GM12878 (cell line): ENCODE data around the gene CLEC2A. TPM values are rescaled to one million over a fixed set of nuclear protein-coding genes. Genes with fewer than 3 reads are reported as not detected.

Experiments used
- BHLHE40 ChIP-seq, 2 experiments: fragments of 450-650 bp in 1 of 2; IDR thresholded peaks; 2 replicates each; pipeline ENCODE4 v1.6.1; 2011 to 2017; ENCODE audit warnings: low read depth in 2 of 2, borderline replicate concordance in 1 of 2, improper control_type of control experiment in 1 of 2, low read length in 1 of 2, mild to moderate bottlenecking in 1 of 2
- CBX3 ChIP-seq: fragments of 200-600 bp; sonication (generic); IDR thresholded peaks from 2 replicates; pipeline ENCODE4 v1.6.1; 2016; ENCODE audit warnings: low read depth, borderline replicate concordance
- GATAD2B ChIP-seq: fragments of 450-650 bp; conservative IDR thresholded peaks from 2 replicates; pipeline ENCODE4 v1.6.1; 2017; ENCODE audit warnings: low read depth, mild to moderate bottlenecking, moderate library complexity
- HDAC2 ChIP-seq: fragments of 200-600 bp; sonication (generic); IDR thresholded peaks from 2 replicates; pipeline ENCODE4 v1.6.1; 2017
- NBN ChIP-seq: fragments of 450-650 bp; IDR thresholded peaks from 2 replicates; pipeline ENCODE4 v1.6.1; 2016
- POLR2A ChIP-seq: IDR thresholded peaks from 2 replicates; pipeline ENCODE4 v1.6.1; 2011; ENCODE audit warnings: low read depth, mild to moderate bottlenecking, low read length
- POLR2AphosphoS5 ChIP-seq: IDR thresholded peaks from 2 replicates; pipeline ENCODE4 v1.6.1; 2011; ENCODE audit warnings: mild to moderate bottlenecking, low read length, inconsistent platforms
- SREBF2 ChIP-seq: IDR thresholded peaks from 2 replicates; pipeline ENCODE4 v1.6.1; 2012; ENCODE audit warnings: mild to moderate bottlenecking, low read length
- polyA plus RNA-seq, 11 experiments: library from polyadenylated mRNA; depleted of rRNA in 4 of 11; unstranded in 6 of 11; stranded (reverse) in 5 of 11; fragments of >200 nt; fragmentation: Nextera tagmentation in 4 of 11; fragmentation: Illumina TruSeq in 1 of 11; extraction: Ambion mirVana in 4 of 11; extraction: Trizol in 1 of 11; gene quantifications; 1 replicate in 1 of 11; 2 replicates in 10 of 11; pipeline versions ENCODE4 v1.2.1 to v1.2.3, GENCODE V29; 2011 to 2016; ENCODE audit warnings: inconsistent platforms in 2 of 11, missing spikeins in 2 of 11, low read depth in 1 of 11
- total RNA-seq, 4 experiments: library from RNA; depleted of rRNA in 3 of 4; stranded (reverse); fragments of >200 nt in 3 of 4; fragmentation: Illumina TruSeq in 1 of 4; extraction: Trizol in 1 of 4; gene quantifications; 2 replicates each; pipeline versions ENCODE4 v1.2.1 to v1.2.3, GENCODE V29; 2013 to 2021
- TF ChIP-seq, protein P1 (sequence below): fragments of 450-650 bp; formaldehyde crosslinking; IDR thresholded peaks from 2 replicates; pipeline ENCODE4 v1.5.0; 2022; ENCODE audit warnings: mild to moderate bottlenecking, missing genetic modification characterization
- TF ChIP-seq, protein P2 (sequence below): fragments of 450-650 bp; IDR thresholded peaks from 2 replicates; pipeline ENCODE4 v1.6.1; 2017; ENCODE audit warnings: mild to moderate bottlenecking, moderate library complexity
- TF ChIP-seq, protein P3 (sequence below): fragments of 450-650 bp; IDR thresholded peaks from 2 replicates; pipeline ENCODE4 v1.6.1; 2017; ENCODE audit warnings: low read depth, mild to moderate bottlenecking, moderate library complexity
- TF ChIP-seq, protein P4 (sequence below): fragments of 450-650 bp; IDR thresholded peaks from 2 replicates; pipeline ENCODE4 v1.6.1; 2018; ENCODE audit warnings: mild to moderate bottlenecking, low read depth, moderate library complexity; ENCODE audit not compliant: partially characterized antibody

CLEC2A gene
- total and polyA plus RNA-seq, 10 of the 15 experiments (the other 5 are each of a cell fraction or from before 2014, with no cell fraction given) = not detected

DNA sequence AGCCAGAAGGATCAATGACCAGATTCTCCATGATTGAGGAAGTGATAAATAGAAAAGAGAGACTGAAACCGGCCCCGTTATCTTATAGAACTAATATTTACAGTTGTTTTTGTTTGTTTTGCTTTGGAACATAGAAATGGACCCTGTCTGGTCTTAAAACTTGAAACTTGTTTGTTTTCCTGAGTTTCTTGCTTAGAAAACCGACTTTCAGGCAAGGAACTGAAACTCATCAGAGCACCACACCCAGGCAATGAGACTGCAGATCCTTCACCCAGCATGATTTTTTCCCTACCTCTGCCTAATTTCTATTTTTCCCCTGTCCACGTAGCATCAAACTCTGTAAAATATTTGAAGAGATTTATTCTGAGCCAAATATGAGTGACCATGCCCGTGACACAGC, 28.4 kb upstream of the CLEC2A start (continued):
- TF ChIP-seq, protein P1, sequence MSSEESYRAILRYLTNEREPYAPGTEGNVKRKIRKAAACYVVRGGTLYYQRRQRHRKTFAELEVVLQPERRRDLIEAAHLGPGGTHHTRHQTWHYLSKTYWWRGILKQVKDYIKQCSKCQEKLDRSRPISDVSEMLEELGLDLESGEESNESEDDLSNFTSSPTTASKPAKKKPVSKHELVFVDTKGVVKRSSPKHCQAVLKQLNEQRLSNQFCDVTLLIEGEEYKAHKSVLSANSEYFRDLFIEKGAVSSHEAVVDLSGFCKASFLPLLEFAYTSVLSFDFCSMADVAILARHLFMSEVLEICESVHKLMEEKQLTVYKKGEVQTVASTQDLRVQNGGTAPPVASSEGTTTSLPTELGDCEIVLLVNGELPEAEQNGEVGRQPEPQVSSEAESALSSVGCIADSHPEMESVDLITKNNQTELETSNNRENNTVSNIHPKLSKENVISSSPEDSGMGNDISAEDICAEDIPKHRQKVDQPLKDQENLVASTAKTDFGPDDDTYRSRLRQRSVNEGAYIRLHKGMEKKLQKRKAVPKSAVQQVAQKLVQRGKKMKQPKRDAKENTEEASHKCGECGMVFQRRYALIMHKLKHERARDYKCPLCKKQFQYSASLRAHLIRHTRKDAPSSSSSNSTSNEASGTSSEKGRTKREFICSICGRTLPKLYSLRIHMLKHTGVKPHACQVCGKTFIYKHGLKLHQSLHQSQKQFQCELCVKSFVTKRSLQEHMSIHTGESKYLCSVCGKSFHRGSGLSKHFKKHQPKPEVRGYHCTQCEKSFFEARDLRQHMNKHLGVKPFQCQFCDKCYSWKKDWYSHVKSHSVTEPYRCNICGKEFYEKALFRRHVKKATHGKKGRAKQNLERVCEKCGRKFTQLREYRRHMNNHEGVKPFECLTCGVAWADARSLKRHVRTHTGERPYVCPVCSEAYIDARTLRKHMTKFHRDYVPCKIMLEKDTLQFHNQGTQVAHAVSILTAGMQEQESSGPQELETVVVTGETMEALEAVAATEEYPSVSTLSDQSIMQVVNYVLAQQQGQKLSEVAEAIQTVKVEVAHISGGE (CRISPR knock-in tag) = no peak
- TF ChIP-seq NBN = no peak
- TF ChIP-seq, protein P2, sequence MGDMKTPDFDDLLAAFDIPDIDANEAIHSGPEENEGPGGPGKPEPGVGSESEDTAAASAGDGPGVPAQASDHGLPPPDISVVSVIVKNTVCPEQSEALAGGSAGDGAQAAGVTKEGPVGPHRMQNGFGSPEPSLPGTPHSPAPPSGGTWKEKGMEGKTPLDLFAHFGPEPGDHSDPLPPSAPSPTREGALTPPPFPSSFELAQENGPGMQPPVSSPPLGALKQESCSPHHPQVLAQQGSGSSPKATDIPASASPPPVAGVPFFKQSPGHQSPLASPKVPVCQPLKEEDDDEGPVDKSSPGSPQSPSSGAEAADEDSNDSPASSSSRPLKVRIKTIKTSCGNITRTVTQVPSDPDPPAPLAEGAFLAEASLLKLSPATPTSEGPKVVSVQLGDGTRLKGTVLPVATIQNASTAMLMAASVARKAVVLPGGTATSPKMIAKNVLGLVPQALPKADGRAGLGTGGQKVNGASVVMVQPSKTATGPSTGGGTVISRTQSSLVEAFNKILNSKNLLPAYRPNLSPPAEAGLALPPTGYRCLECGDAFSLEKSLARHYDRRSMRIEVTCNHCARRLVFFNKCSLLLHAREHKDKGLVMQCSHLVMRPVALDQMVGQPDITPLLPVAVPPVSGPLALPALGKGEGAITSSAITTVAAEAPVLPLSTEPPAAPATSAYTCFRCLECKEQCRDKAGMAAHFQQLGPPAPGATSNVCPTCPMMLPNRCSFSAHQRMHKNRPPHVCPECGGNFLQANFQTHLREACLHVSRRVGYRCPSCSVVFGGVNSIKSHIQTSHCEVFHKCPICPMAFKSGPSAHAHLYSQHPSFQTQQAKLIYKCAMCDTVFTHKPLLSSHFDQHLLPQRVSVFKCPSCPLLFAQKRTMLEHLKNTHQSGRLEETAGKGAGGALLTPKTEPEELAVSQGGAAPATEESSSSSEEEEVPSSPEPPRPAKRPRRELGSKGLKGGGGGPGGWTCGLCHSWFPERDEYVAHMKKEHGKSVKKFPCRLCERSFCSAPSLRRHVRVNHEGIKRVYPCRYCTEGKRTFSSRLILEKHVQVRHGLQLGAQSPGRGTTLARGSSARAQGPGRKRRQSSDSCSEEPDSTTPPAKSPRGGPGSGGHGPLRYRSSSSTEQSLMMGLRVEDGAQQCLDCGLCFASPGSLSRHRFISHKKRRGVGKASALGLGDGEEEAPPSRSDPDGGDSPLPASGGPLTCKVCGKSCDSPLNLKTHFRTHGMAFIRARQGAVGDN = no peak
- TF ChIP-seq, protein P3, sequence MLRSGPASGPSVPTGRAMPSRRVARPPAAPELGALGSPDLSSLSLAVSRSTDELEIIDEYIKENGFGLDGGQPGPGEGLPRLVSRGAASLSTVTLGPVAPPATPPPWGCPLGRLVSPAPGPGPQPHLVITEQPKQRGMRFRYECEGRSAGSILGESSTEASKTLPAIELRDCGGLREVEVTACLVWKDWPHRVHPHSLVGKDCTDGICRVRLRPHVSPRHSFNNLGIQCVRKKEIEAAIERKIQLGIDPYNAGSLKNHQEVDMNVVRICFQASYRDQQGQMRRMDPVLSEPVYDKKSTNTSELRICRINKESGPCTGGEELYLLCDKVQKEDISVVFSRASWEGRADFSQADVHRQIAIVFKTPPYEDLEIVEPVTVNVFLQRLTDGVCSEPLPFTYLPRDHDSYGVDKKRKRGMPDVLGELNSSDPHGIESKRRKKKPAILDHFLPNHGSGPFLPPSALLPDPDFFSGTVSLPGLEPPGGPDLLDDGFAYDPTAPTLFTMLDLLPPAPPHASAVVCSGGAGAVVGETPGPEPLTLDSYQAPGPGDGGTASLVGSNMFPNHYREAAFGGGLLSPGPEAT = no peak
- no peak for TF ChIP-seq BHLHE40 (IDR thresholded peaks at IDR 0.05; ENCODE audit: borderline replicate concordance in 1 of 2, low read depth in 2 of 2, low read length in 1 of 2)
- TF ChIP-seq, protein P4, sequence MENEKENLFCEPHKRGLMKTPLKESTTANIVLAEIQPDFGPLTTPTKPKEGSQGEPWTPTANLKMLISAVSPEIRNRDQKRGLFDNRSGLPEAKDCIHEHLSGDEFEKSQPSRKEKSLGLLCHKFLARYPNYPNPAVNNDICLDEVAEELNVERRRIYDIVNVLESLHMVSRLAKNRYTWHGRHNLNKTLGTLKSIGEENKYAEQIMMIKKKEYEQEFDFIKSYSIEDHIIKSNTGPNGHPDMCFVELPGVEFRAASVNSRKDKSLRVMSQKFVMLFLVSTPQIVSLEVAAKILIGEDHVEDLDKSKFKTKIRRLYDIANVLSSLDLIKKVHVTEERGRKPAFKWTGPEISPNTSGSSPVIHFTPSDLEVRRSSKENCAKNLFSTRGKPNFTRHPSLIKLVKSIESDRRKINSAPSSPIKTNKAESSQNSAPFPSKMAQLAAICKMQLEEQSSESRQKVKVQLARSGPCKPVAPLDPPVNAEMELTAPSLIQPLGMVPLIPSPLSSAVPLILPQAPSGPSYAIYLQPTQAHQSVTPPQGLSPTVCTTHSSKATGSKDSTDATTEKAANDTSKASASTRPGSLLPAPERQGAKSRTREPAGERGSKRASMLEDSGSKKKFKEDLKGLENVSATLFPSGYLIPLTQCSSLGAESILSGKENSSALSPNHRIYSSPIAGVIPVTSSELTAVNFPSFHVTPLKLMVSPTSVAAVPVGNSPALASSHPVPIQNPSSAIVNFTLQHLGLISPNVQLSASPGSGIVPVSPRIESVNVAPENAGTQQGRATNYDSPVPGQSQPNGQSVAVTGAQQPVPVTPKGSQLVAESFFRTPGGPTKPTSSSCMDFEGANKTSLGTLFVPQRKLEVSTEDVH = no peak
- TF ChIP-seq CBX3 = no peak
- no peak for TF ChIP-seq POLR2A
- no peak for TF ChIP-seq GATAD2B
- TF ChIP-seq SREBF2 = no peak
- no peak for TF ChIP-seq HDAC2
- TF ChIP-seq POLR2AphosphoS5 = no peak
